ENCODE results near the gene PIP5KL1.
"Not testable (repeated sequence)": the region's sequence is repeated elsewhere in the genome, so short reads cannot be mapped to it uniquely, and the experiment has no call there.

PIP5KL1 gene

DNA sequence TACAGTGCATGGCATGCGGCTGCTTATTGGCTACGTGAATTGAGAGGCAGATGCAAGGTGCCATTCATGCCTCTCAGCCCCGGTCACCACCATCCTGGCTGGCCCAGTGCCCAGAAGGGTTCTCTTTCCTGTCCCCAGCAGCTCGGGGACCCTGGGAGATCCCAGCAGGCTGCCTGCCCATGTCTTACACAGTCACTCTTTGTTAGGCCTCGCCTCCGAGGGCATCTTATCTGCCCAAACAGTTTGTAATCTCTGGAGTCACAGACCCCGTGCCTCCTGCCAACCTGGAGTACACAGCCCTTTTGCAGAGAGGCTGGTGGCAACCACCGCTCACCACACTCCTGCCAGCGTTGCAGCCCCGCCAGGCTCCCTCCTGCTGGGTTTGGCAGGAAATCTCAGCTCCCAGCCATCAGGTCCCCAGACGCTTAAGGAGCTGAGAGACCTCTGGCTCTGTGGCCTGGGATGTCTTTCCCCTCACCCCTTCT is 46.1 kb downstream of the PIP5KL1 start:
- H3K27me3 Mint-ChIP-seq, result no peaks in the 10 kb centered on the region
- no peak overlapping the region for H3K27ac Mint-ChIP-seq
- peaks cover 7% of the 10 kb centered on the region for H3K36me3 Mint-ChIP-seq
- H3K4me1 Mint-ChIP-seq, result peaks cover 5% of the 10 kb centered on the region
- no peaks in the 10 kb centered on the region for H3K9me3 Mint-ChIP-seq
- H3K4me3 Mint-ChIP-seq, result no peak overlapping the region

DNA sequence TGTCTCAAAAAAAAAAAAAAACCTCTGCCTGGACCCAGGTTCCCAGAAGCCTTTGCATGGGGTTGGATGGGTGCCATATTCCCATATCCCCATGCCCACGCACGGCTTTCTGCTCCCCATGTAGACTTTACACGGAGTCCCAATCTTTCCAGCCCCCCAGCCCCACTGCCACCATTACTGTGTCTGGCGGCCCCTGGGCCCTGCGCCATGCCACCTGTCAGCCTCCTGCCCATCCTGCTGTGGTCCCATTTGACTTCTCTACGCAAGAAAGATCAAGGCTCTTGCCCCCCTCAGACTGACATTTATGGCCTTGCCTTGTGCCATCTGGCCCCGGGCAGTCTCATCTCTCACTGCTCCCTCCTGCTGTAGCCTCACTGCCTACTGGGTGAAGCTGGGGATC is 46.6 kb downstream of the PIP5KL1 start:
- H3K4me3 Mint-ChIP-seq, result no peak overlapping the region
- no peak overlapping the region for H3K27ac Mint-ChIP-seq
- peaks cover 8% of the 10 kb centered on the region for H3K36me3 Mint-ChIP-seq
- no peaks in the 10 kb centered on the region for H3K27me3 Mint-ChIP-seq
- no peaks in the 10 kb centered on the region for H3K9me3 Mint-ChIP-seq
- H3K4me1 Mint-ChIP-seq, result peaks cover 5% of the 10 kb centered on the region

DNA sequence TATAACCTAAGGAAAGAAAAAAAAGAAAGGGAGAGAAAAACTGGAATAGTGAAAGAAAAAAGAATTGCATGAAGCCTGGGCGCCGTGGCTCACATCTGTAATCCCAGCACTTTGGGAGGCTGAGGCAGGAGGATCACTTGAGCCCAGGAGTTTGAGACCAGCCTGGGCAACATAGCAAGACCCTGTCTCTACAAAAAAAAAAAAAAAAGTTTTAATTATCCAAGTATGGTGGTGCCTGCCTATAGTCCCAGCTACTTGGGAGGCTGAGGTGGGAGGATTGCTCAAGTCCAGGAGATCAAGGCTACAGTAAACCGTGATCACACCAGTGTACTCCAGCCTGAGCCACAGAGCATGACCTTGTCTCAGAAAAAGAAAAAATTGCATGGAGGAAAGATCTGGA is 48.9 kb downstream of the PIP5KL1 start:
- H3K9me3 Mint-ChIP-seq, H3K27me3 Mint-ChIP-seq, H3K4me3 Mint-ChIP-seq, H3K36me3 Mint-ChIP-seq, H3K27ac Mint-ChIP-seq: not testable (repeated sequence)
- H3K4me1 Mint-ChIP-seq, result peaks cover 13% of the 10 kb centered on the region

DNA sequence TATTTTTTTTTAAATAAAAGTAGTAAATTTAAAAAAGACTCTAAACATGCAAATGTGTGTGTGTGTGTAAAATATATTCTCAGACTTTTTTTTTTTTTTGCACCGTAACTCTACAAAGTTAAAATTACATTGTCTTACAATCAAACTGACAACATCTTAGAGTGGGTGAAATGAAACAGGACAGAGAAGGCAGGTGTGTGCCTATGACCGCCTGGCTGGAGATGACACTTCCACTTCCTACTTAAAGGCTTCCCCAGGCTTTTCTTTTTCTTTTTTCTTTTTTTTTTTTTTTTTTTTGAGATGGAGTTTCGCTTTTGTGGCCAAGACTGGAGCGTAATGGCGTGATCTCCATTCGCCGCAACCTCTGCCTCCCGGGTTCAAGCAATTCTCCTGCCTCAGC is 50.4 kb downstream of the PIP5KL1 start:
- H3K4me1 Mint-ChIP-seq, result peaks cover 13% of the 10 kb centered on the region

DNA sequence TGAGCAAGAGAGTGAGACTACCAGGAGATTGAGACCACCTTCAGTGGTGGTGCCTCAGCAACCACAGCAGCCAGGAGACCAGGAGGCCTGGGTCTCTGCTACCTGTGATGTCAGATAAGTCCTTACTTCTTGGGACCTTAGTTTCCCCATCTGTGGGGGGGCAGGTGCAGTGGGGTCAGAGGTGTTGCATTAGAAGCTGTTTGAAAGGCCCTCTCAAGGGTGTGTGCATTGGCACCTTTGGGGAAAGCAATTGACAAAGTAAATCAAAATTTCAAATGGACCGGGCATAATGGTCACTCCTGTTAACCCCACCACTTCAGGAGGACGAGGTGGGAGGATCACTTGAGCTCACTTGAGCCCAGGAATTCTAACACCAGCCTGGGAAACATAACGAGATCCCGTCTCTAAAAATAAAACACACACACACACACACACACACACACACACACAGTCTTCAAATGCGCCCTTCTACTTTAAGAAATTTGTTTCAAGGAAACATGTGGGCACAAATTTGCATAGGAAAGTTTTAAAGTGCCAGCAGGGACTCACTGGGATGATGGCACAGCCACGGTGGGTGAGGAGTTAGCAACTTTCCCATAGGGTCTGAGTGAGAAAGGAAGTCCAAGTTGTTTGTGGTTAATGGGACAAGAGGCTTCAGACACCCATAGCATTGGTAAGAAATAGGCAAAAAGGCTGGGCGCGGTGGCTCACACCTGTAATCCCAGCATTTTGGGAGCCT is 51.8 kb downstream of the PIP5KL1 start:
- Mint-ChIP-seq H3K4me3 (no peak overlapping the region), H3K36me3 (peaks cover 3% of the 10 kb centered on the region), H3K27ac (no peak overlapping the region), H3K9me3 (no peaks in the 10 kb centered on the region), H3K27me3 (no peaks in the 10 kb centered on the region), H3K4me1 (peaks cover 8% of the 10 kb centered on the region)

More for the DNA sequence above, 50.4 kb downstream of the PIP5KL1 start:
- Mint-ChIP-seq H3K9me3 (no peaks in the 10 kb centered on the region), H3K4me3 (no peak overlapping the region), H3K27me3 (no peaks in the 10 kb centered on the region), H3K36me3 (peaks cover 5% of the 10 kb centered on the region), H3K27ac (no peak overlapping the region)

DNA sequence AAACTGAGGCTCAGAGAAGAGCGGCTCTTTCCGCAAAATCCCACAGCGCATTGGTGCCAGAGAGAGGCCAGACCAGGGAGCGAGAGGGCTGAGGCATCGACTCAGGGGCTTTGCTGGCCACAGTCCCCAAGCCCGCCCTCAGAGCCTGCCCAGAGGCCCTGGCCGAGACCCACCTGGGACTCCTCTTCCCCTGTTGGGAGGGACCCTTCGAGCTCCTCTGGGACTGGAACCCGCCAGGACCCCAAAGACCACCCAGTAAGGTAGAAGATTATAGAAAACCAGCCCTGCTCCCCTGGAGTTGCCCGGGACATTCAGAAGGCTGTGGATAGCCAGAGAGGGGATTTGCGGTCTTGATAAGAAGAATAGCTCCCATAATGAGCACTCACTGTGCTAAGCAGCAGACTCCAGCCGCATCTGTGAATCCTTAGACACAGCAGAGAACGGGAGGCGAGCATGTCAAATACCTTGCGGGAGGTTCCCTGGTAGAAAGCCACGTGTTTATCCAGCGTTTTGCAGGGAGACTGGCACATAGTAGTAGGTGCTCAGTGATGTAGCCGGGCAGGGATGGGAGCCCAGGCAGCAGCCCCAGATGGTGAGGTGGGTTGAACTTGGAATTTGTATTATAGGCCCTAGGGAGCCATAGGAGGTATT is 52.5 kb downstream of the PIP5KL1 start:
- Mint-ChIP-seq H3K27ac (no peak overlapping the region), H3K36me3 (peaks cover 3% of the 10 kb centered on the region), H3K9me3 (no peaks in the 10 kb centered on the region), H3K4me3 (no peak overlapping the region), H3K4me1 (peaks cover 8% of the 10 kb centered on the region), H3K27me3 (no peaks in the 10 kb centered on the region)

DNA sequence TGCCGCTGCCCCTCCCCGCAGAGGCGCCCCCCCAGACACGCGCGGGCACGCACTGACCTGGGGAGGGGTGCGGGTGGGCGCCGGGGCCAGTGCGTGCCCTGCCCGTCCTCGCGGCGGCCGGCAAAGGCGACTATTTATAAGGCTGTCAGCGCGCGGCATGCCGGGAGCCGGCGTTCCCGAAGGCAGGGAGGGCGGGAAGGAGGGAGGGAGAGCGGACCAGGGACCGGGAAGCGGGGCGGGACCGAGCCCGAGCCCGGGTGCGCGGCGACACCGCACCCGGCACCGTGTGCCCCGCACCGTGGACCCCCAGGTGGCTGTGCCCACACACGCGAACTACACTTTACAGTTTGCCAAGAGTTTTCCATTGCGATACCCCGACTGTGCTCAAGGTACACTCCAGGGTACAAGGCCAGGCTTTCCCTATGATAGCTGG is 53.0 kb downstream of the PIP5KL1 start, which contains the start of gene AK1:
Gene AK1, minus strand, starts transcription at position 110 of the 433 bp plus-strand sequence. CDS start 3,058 bp downstream, outside the sequence.
- Mint-ChIP-seq H3K36me3 (peaks cover 3% of the 10 kb centered on the region), H3K4me1 (peaks cover 8% of the 10 kb centered on the region), H3K9me3 (no peaks in the 10 kb centered on the region), H3K4me3 (no peak within 1 kb of the TSS), H3K27me3 (no peaks in the 10 kb centered on the region), H3K27ac (no peak within 1 kb of the TSS)

DNA sequence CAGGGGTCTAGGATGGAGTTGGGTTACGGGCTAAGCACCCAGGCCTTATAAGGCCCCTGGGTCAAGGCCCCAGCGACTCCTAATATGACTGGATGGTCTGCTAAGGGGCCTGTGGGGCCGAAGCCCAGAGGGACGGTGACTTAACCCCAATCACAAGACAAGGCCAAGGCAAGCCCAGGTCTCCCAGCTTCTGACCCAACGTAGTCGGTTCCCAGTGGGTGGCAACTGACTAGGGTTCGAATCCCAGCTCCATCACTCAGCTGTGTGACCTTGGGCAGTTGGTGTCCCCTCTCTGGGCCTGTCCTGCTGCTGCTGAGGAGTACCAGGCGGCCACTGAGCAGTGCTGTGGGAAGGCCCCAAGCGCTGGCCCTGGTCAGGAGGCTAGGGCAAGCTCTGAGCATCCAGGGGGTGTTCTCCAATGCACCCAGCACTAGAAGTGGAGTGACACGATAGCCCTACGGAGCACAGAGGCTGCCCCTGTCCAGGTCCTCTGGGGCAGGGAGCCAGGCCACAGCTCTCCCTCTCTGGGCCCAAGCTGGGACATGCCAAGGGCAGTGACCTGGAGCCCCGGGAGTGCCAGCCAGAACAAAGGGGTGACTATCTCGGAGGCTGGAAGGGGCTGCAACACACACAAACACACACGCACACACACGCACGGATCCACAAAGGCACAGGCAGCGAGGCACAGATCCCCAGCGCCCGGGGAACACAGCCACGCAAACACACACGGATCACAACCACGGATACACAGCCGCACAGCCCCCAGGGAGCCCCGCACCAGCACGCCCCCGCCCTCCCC is 53.6 kb downstream of the PIP5KL1 start:
- Mint-ChIP-seq H3K4me3 (no peak overlapping the region), H3K9me3 (no peaks in the 10 kb centered on the region), H3K36me3 (peaks cover 3% of the 10 kb centered on the region), H3K27ac (no peak overlapping the region), H3K27me3 (no peaks in the 10 kb centered on the region), H3K4me1 (peaks cover 8% of the 10 kb centered on the region)

DNA sequence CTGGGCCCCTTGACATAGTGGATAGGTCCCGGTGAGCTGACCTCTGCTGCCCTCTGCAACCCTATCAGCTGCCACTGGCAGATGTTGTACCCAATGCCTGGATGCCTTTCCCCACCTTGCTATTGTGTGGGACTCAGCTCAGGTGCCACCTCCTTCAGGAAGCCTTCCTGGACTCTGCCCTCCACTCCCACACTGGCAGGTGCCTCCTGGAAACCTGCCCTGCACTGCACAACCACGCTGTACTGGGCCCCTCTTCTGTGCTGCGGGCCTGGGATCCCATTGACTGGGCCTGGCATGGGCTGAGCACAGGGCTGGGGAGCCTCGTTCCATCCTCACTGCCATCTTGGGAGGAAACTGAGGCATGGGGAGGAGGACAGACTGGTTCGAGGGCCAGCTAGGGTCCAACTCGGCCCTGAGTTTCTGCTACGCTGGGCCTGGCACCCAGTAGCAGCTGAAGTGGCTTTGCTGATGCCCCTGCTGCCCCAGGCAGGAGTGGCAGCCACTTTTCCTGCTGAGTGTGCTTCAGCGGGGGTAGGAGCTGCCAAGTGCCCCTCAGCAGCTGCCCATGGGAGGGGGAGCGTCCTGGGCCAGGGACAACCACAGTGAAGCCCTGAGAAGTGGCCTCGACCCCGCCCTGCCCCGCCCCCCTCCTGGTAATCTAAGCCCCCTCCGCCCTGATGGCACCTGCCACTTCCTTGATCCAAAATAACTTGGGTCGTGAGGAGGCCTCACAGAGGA is 54.4 kb downstream of the PIP5KL1 start:
- H3K4me1 Mint-ChIP-seq, result peaks cover 8% of the 10 kb centered on the region
- no peak overlapping the region for H3K27ac Mint-ChIP-seq
- H3K9me3 Mint-ChIP-seq, result no peaks in the 10 kb centered on the region
- H3K36me3 Mint-ChIP-seq, result peaks cover 2% of the 10 kb centered on the region
- H3K27me3 Mint-ChIP-seq, result no peaks in the 10 kb centered on the region
- H3K4me3 Mint-ChIP-seq, result no peak overlapping the region

DNA sequence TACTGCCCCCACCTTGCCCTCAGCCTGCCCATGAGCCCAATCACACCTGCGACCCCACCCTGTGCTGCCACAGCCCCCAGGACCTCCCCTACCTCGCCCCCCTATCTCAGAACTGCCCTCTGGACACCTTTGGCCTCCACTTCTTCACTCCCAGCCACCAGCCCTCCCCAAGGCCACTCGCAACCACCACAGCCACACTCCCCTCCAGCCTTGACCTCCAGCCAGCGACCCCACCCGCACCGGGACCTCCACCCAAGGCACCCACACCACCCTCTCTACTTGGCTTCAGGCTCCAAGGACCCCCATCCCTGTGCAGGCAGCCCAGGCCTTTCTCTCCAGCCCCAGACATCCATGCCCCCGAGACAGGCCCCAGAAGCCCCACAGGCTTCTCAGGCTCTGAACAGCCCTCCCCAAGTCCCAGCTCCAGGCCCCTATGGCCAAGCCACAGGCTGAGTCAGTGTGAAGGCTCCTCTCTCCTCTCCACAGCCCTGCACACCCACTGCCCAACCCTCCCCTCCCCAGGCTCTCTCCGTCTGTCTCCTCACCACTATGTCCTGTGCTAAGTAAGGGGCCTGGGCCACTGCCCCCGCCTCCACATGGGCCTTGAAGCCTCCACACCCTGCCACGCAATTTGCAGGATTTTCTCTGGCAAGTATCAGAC is 55.1 kb downstream of the PIP5KL1 start:
- Mint-ChIP-seq H3K27me3 (no peaks in the 10 kb centered on the region), H3K4me3 (no peak overlapping the region), H3K9me3 (no peaks in the 10 kb centered on the region), H3K36me3 (peaks cover 1% of the 10 kb centered on the region), H3K27ac (no peak overlapping the region), H3K4me1 (peaks cover 8% of the 10 kb centered on the region)

DNA sequence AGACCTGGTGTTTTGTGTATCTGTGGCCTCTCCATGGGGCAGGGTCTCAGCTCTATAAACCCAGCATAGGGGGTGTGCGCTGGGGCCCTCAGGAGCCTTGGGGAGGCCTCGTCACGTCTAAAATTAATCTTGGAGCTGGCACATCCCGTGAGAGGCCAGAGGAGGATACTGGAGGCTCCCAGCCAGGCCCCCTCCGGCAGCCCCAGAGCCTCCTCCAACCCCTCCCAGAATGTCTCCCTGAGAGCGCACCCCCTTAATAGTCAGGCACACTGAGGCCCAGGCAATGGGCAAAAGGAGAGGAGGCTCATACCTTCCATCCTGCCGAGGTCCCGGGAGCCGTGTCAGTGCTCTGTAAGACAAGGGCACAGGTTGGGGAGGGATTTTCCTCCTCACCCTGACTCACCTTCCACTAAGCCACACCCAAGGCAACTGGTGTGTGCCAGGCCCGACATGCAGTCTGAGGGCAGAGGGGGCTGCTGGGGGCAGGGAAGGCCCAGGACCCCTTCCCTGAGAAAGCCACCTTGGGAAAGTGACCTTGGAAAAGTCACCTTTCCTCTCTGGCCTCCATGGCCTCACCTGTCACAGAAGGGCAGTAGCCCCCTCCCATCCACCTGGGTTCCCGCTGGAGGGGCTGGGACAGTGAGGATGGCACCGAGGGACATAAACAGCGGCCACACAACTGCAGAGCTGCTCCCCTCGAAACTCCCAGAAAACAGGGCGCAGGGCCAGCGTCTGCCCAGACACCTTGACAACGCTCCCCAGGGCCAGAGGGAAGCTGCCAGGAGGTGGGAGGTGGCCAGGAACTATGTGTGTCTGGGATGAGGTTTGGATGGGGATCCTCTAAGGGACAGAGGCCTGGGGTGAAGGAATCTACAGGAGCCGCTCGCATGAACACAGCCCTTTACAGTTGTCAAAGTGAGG is 56.0 kb downstream of the PIP5KL1 start:
- Mint-ChIP-seq H3K9me3 (no peaks in the 10 kb centered on the region), H3K4me1 (peaks cover 8% of the 10 kb centered on the region), H3K27me3 (no peaks in the 10 kb centered on the region), H3K27ac (no peak overlapping the region), H3K4me3 (no peak overlapping the region), H3K36me3 (peaks cover 1% of the 10 kb centered on the region)

DNA sequence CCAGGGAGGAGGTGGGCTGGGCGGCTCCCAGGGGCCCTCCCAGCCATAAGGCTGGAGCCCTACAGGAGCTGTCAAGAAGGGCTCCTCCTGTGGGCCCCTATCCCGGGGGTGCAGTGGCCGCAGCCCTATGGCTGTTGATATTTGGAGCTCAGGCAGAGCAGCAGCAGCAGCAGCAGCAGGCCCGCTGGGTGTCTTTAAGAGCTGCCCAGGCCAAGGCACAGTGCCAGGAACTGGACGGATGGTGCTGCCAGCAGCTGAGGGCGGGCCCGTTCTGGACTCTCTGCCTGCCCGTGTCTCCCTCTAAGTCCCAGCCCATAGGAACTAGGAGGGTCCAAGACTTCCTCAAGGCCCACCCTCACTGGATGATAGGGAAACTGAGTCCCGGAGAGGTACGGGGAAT is 56.7 kb downstream of the PIP5KL1 start:
- no peaks in the 10 kb centered on the region for H3K9me3 Mint-ChIP-seq
- peaks cover 8% of the 10 kb centered on the region for H3K4me1 Mint-ChIP-seq
- H3K27ac Mint-ChIP-seq, result no peak overlapping the region
- no peaks in the 10 kb centered on the region for H3K27me3 Mint-ChIP-seq
- H3K4me3 Mint-ChIP-seq, result no peak overlapping the region
- no peaks in the 10 kb centered on the region for H3K36me3 Mint-ChIP-seq

DNA sequence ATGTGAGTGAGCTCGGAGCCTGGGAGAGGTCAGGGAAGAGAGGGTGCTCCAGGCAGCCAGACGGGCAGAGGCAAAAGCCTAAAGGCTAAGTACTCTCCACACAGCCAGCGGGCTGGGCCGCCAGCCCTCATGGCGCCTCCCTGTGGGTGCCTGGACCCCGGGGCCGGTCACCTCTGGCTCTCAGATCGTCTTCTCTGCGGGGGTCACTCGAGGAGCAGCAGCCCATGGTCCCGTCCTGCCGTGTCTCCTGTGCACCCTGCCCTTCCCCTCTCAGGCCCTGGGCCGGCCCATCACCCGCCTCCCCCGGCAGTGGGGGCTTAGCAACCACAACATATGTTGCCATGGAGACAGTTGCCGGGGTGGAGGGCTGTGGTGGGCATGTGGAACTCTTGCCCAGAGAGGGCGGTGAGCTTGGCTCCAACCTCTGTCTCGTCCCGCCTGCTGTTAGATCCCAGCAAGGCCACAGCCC is 57.3 kb downstream of the PIP5KL1 start:
- Mint-ChIP-seq H3K9me3 (no peaks in the 10 kb centered on the region), H3K36me3 (no peaks in the 10 kb centered on the region), H3K4me3 (no peak overlapping the region), H3K27me3 (no peaks in the 10 kb centered on the region), H3K27ac (no peak overlapping the region), H3K4me1 (peaks cover 6% of the 10 kb centered on the region)

Data from activated naive CD4-positive, alpha-beta T cell treated with anti-CD3 and anti-CD28 coated beads, Interleukin-2, amount 50 U/mL, for 24 hours (primary cell).